Measurements from ENCODE around the gene SSTR3. TPM values are rescaled to one million over a fixed set of nuclear protein-coding genes. Genes with fewer than 3 reads are reported as not detected.

Gene SSTR3
- total RNA-seq, 1 donor from 2014 or later: not detected

- intact Hi-C loops (cut with DNase I): loop anchor here (10.0 kb wide), 1 partner anchor 89 kb away; no protein-coding TSS in a partner anchor
- ATAC-seq (no peak), DNase-seq (ENCODE audit: missing footprints) (peak; percentile 62)
These were observed 48.4 kb downstream of the SSTR3 start for GRCh38 chr22:37163575-37164504.

GRCh38 chr22:37163096-37163489 is 49.2 kb downstream of the SSTR3 start:
- ATAC-seq (no peak), DNase-seq (ENCODE audit: missing footprints) (peak; percentile 5)
- intact Hi-C loops (cut with DNase I): loop anchor here (10.0 kb wide), 1 partner anchor 88 kb away; no protein-coding TSS in a partner anchor

- DNase-seq (ENCODE audit: missing footprints): peak; percentile 25
- ATAC-seq: no peak
- intact Hi-C loops (cut with DNase I): loop anchor here (10.0 kb wide), 1 partner anchor 88 kb away; no protein-coding TSS in a partner anchor
These were observed 49.8 kb downstream of the SSTR3 start for GRCh38 chr22:37162221-37163095.

GRCh38 chr22:37161443-37161842 is 50.8 kb downstream of the SSTR3 start:
- intact Hi-C loops (cut with DNase I): loop anchor here (10.0 kb wide), 1 partner anchor 87 kb away; no protein-coding TSS in a partner anchor
- DNase-seq (ENCODE audit: missing footprints): peak; percentile 23
- no peak for ATAC-seq

- intact Hi-C loops (cut with DNase I): loop anchor here (10.0 kb wide), 1 partner anchor 85 kb away; no protein-coding TSS in a partner anchor
- DNase-seq (ENCODE audit: missing footprints): no peak
- no peak for ATAC-seq
These were observed 52.2 kb downstream of the SSTR3 start for GRCh38 chr22:37160027-37160426.

- ATAC-seq (no peak), DNase-seq (ENCODE audit: missing footprints) (no peak)
- intact Hi-C loops (cut with DNase I): no loop called here
These were observed 53.4 kb downstream of the SSTR3 start for GRCh38 chr22:37158963-37159290.

- intact Hi-C loops (cut with DNase I): no loop called here
- ATAC-seq (no peak), DNase-seq (ENCODE audit: missing footprints) (no peak)
These were observed 54.6 kb downstream of the SSTR3 start for GRCh38 chr22:37157516-37158285.

- DNase-seq (ENCODE audit: missing footprints): no peak
- intact Hi-C loops (cut with DNase I): no loop called here
These were observed 55.4 kb downstream of the SSTR3 start for GRCh38 chr22:37156686-37157435.

GRCh38 chr22:37155971-37156370 is 56.3 kb downstream of the SSTR3 start:
- ATAC-seq (no peak), DNase-seq (ENCODE audit: missing footprints) (peak; percentile 11)
- intact Hi-C loops (cut with DNase I): no loop called here

More at GRCh38 chr22:37156686-37157435, 55.4 kb downstream of the SSTR3 start:
- no peak for ATAC-seq

GRCh38 chr22:37154925-37155712 is 57.2 kb downstream of the SSTR3 start:
- ATAC-seq: no peak
- DNase-seq (ENCODE audit: missing footprints): no peak
- intact Hi-C loops (cut with DNase I): no loop called here

Other genes with a start within 250 kb of the SSTR3 start
- gene TST, start 193.0 kb downstream of the SSTR3 start, total RNA-seq: 54.6 TPM
- gene MPST, start 192.7 kb downstream of the SSTR3 start, total RNA-seq: 58.4 TPM
- 11.2 TPM for gene KCTD17, start 160.7 kb downstream of the SSTR3 start, total RNA-seq
- gene TMPRSS6, start 102.8 kb downstream of the SSTR3 start, total RNA-seq: not detected
- 1.3 TPM for gene IL2RB, start 62.6 kb downstream of the SSTR3 start, total RNA-seq
- gene C1QTNF6, start 24.2 kb downstream of the SSTR3 start, total RNA-seq: 1.6 TPM
- 6.9 TPM for gene RAC2, start 31.8 kb upstream of the SSTR3 start, total RNA-seq
- 7.5 TPM for gene CYTH4, start 70.0 kb upstream of the SSTR3 start, total RNA-seq
- gene ELFN2, start 215.0 kb upstream of the SSTR3 start, total RNA-seq: 0.22 TPM

All from Right ventricle myocardium inferior (tissue), 1 donor.